Keratinocyte (primary cell): ENCODE data around the gene ZMIZ1. TPM values are rescaled to one million over a fixed set of nuclear protein-coding genes. Genes with fewer than 3 reads are reported as not detected.

Experiments used
- DNase-seq: peaks from one replicate; pipeline ENCODE4 v3.0.0-alpha.2; 2011; ENCODE audit warnings: low read depth, missing footprints, low spot score
- FAIRE-seq: peaks from 2 replicates; lab custom pipeline; 2011; peaks lifted over from hg19 to GRCh38; lab: Jason Lieb, UNC
- H2AFZ ChIP-seq: 2 replicates; pipeline ENCODE4 v1.6.0; 2012; ENCODE audit warnings: low read length, control low read depth, inconsistent platforms; ENCODE audit not compliant: control insufficient read depth
- H3K27ac ChIP-seq: 2 replicates; pipeline ENCODE4 v1.5.1; 2011; ENCODE audit warnings: low read length; ENCODE audit not compliant: control insufficient read depth, insufficient read depth
- H3K27me3 ChIP-seq: 3 replicates; pipeline ENCODE4 v1.6.0; 2011; ENCODE audit warnings: low read length; ENCODE audit not compliant: control insufficient read depth, insufficient read depth; ENCODE audit errors: extremely low read depth
- H3K36me3 ChIP-seq, 2 experiments: 2 replicates in 1 of 2; 3 replicates in 1 of 2; pipeline ENCODE4 v1.5.1; 2011; ENCODE audit warnings: low read length in 2 of 2, mild to moderate bottlenecking in 1 of 2; ENCODE audit not compliant: control insufficient read depth in 2 of 2, insufficient read depth in 2 of 2; ENCODE audit errors: extremely low read depth in 1 of 2
- H3K4me1 ChIP-seq: 3 replicates; pipeline ENCODE4 v1.5.1; 2011; ENCODE audit warnings: low read length; ENCODE audit not compliant: control insufficient read depth, insufficient read depth; ENCODE audit errors: extremely low read depth
- H3K4me2 ChIP-seq: 3 replicates; pipeline ENCODE4 v1.6.0; 2011; ENCODE audit warnings: low read depth, low read length; ENCODE audit not compliant: control insufficient read depth, insufficient read depth; ENCODE audit errors: extremely low read depth
- H3K4me3 ChIP-seq, 3 experiments: fragments of 200-600 bp in 1 of 3; sonication (generic) in 1 of 3; 2 replicates in 2 of 3; 3 replicates in 1 of 3; pipeline ENCODE4 v1.5.1; 2011 to 2016; ENCODE audit warnings: low read length in 3 of 3, mild to moderate bottlenecking in 3 of 3, control low read depth in 2 of 3, inconsistent platforms in 1 of 3, low read depth in 1 of 3, mixed read lengths in 1 of 3, mixed run types in 1 of 3, moderate library complexity in 1 of 3; ENCODE audit not compliant: control insufficient read depth in 2 of 3, insufficient read depth in 2 of 3; ENCODE audit errors: extremely low read depth in 1 of 3
- H3K79me2 ChIP-seq: 2 replicates; pipeline ENCODE4 v1.6.0; 2012; ENCODE audit warnings: low read length; ENCODE audit not compliant: control insufficient read depth, insufficient read depth
- H3K9ac ChIP-seq: 3 replicates; pipeline ENCODE4 v1.6.0; 2011; ENCODE audit warnings: low read length; ENCODE audit not compliant: control insufficient read depth, insufficient read depth; ENCODE audit errors: extremely low read depth
- H3K9me1 ChIP-seq: 3 replicates; pipeline ENCODE4 v1.6.0; 2011; ENCODE audit warnings: low read length; ENCODE audit not compliant: control insufficient read depth, insufficient read depth; ENCODE audit errors: extremely low read depth
- H3K9me3 ChIP-seq: 2 replicates; pipeline ENCODE4 v1.5.1; 2012; ENCODE audit warnings: low read depth, low read length; ENCODE audit not compliant: control insufficient read depth
- H4K20me1 ChIP-seq: 3 replicates; pipeline ENCODE4 v1.6.0; 2011; ENCODE audit warnings: low read length; ENCODE audit not compliant: control insufficient read depth, insufficient read depth; ENCODE audit errors: extremely low read depth
- EZH2 ChIP-seq: IDR thresholded peaks from one replicate; pipeline ENCODE4 v1.6.1; 2012; ENCODE audit warnings: inconsistent platforms, mild to moderate bottlenecking, low read length, moderate library complexity
- dilution Hi-C: fragments of 300-500 bp; cut with MboI; formaldehyde crosslinking; loops from one replicate; pipeline ENCODE4 v1.7.0; 2020; ENCODE audit warnings: low sequenced_read_pairs; ENCODE audit not compliant: extremely low pct_ligation_motif_present
- polyA plus RNA-seq, 5 experiments: library from polyadenylated mRNA; depleted of rRNA in 3 of 5; stranded (reverse) in 3 of 5; stranded (forward) in 1 of 5; unstranded in 1 of 5; fragments of >200 nt; gene quantifications; 1 replicate in 1 of 5; 2 replicates in 3 of 5; 3 replicates in 1 of 5; pipeline versions ENCODE4 v1.2.1 to v1.2.3, GENCODE V29; 2011 to 2012; ENCODE audit warnings: missing spikeins in 2 of 5, low read depth in 1 of 5, low replicate concordance in 1 of 5
- TF ChIP-seq, protein P1 (sequence below), 3 experiments: IDR thresholded peaks in 1 of 3; conservative IDR thresholded peaks in 1 of 3; optimal IDR thresholded peaks in 1 of 3; 2 replicates in 2 of 3; 3 replicates in 1 of 3; pipeline versions ENCODE3 to v1.5.1; 2011; ENCODE audit warnings: low read length in 3 of 3, mild to moderate bottlenecking in 3 of 3, moderate library complexity in 2 of 3, control low read depth in 1 of 3, inconsistent platforms in 1 of 3; ENCODE audit not compliant: insufficient read depth in 2 of 3; ENCODE audit errors: extremely low read depth in 1 of 3

Gene ZMIZ1
- polyA plus RNA-seq, 1 donor (not counting 4 experiments of a cell fraction or from before 2014, with no cell fraction given): 1.8 TPM

DNA sequence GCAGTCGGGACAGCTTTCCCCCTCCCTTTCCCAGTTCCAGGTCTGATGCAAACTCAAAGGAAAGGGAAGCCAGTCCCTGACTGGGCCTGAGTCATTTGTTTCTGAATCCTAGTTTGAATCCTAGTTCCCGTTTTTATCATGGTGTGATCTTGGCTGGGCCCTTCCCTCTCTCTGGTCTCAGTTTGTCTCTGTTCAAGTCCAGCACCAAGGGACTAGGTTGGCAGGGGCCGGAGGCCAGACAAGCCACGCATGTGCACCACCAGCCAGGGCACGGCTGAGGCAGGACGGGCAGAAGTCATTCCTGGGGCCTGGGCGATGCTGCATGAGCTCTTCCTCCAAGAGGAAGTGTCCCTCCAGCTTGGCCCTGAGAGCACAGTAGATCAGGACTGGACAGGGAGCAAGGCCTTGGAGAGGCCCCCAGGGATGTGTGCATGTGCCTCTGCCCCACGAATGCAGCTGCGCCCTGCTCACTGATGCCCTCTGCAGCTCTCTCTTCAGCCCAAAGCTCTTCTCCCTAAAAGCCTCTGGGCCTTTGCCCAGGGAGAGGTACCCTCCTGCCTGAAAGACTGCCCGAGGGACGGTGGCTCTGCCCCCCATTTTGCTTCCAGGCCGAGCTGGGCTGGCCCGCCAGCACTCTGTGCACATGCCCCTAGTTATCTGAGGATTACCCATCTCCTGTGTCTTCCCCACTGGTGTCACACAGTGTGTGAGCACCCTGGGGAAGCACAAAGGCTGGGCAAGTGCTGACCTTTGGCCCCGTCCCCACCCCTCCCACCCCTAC, 86.7 kb downstream of the ZMIZ1 start:
- Histone ChIP-seq H3K4me2 (no peak overlapping the region), H3K27me3 (no peaks in the 10 kb centered on the region), H3K9ac (no peak overlapping the region), H3K36me3 (peaks cover 0 to 7% of the 10 kb centered on the region in 2 experiments), H3K27ac (peak overlapping the region; percentile 59), H3K9me1 (peaks cover 3% of the 10 kb centered on the region), H4K20me1 (no peaks in the 10 kb centered on the region), H3K4me1 (peaks cover 63% of the 10 kb centered on the region), H2AFZ (no peak overlapping the region), H3K79me2 (no peaks in the 10 kb centered on the region), H3K9me3 (no peaks in the 10 kb centered on the region), H3K4me3 (no peak overlapping the region)
- DNase-seq (no peak), FAIRE-seq (no peak)
- TF ChIP-seq, protein P1, sequence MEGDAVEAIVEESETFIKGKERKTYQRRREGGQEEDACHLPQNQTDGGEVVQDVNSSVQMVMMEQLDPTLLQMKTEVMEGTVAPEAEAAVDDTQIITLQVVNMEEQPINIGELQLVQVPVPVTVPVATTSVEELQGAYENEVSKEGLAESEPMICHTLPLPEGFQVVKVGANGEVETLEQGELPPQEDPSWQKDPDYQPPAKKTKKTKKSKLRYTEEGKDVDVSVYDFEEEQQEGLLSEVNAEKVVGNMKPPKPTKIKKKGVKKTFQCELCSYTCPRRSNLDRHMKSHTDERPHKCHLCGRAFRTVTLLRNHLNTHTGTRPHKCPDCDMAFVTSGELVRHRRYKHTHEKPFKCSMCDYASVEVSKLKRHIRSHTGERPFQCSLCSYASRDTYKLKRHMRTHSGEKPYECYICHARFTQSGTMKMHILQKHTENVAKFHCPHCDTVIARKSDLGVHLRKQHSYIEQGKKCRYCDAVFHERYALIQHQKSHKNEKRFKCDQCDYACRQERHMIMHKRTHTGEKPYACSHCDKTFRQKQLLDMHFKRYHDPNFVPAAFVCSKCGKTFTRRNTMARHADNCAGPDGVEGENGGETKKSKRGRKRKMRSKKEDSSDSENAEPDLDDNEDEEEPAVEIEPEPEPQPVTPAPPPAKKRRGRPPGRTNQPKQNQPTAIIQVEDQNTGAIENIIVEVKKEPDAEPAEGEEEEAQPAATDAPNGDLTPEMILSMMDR (optimal IDR thresholded peaks at IDR 0.05 in 1 of 3, IDR thresholded peaks at IDR 0.05 in 1 of 3, conservative IDR thresholded peaks at IDR 0.05 in 1 of 3; ENCODE audit: extremely low read depth in 1 of 3, insufficient read depth in 2 of 3, low read length in 3 of 3): no peak
- no peak for TF ChIP-seq EZH2
- dilution Hi-C loops: no loop called here

DNA sequence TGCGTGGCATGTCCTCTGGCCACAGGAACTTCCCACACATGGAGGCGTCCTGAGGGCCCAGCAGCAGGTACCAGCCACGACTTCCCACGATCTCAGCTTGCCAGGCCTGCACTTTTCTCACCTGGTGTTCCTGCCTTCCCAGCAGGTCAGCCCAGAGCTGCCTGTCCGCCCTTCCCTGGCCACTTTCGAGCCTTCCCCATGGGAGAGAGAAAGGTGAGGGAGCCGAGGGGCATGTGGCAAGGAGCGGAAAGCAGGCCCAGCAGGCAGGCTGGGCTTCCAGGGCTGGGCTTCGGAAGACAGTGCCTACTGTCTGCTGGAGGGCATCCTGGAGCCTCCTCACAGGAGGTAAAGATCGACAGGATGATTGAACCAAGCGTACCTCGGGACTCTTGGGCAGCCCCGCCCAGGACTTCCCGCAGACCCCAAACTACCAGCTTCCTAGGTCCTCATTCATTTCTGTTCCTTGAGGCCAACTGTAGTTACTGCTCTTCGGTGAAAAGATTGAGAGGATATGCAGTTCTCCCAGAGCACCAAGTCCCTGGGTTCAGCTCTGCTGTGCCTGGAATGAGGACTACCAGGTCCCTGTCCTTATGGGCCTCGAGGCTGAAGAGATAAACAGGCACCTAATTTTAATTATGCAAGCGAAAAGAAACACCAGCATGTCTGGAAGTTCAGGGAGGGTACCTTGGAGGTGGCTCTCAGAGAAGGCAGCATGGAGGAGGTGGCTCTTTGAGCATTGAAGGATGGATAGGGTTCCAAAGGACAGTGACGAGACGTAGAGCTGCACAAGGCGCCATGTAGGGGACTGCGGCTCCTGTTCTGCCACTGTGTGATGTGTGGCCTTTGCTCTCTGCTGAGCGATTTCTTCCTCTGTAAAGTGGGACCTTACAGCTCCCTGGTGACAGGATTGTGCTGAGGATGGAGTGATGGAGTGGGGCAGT, 87.8 kb downstream of the ZMIZ1 start:
- Histone ChIP-seq H4K20me1 (no peaks in the 10 kb centered on the region), H3K79me2 (no peaks in the 10 kb centered on the region), H3K4me1 (peaks cover 52% of the 10 kb centered on the region), H3K9ac (peak overlapping the region; percentile 35), H3K36me3 (peaks cover 0 to 7% of the 10 kb centered on the region in 2 experiments), H3K9me3 (no peaks in the 10 kb centered on the region), H3K4me3 (no peak overlapping the region), H2AFZ (no peak overlapping the region), H3K9me1 (peaks cover 3% of the 10 kb centered on the region), H3K27ac (peak overlapping the region; percentile 70), H3K4me2 (no peak overlapping the region), H3K27me3 (no peaks in the 10 kb centered on the region)
- TF ChIP-seq, protein P1 (optimal IDR thresholded peaks at IDR 0.05 in 1 of 3, IDR thresholded peaks at IDR 0.05 in 1 of 3, conservative IDR thresholded peaks at IDR 0.05 in 1 of 3; ENCODE audit: extremely low read depth in 1 of 3, insufficient read depth in 2 of 3, low read length in 3 of 3): no peak
- no peak for TF ChIP-seq EZH2
- dilution Hi-C loops: no loop called here
- DNase-seq (no peak), FAIRE-seq (no peak)
